ENCODE data around the gene TBC1D17. TPM values are rescaled to one million over a fixed set of nuclear protein-coding genes. Genes with fewer than 3 reads are reported as not detected.

The TBC1D17 gene
- total RNA-seq, 1 donor from 2014 or later: 33.9 TPM

DNA sequence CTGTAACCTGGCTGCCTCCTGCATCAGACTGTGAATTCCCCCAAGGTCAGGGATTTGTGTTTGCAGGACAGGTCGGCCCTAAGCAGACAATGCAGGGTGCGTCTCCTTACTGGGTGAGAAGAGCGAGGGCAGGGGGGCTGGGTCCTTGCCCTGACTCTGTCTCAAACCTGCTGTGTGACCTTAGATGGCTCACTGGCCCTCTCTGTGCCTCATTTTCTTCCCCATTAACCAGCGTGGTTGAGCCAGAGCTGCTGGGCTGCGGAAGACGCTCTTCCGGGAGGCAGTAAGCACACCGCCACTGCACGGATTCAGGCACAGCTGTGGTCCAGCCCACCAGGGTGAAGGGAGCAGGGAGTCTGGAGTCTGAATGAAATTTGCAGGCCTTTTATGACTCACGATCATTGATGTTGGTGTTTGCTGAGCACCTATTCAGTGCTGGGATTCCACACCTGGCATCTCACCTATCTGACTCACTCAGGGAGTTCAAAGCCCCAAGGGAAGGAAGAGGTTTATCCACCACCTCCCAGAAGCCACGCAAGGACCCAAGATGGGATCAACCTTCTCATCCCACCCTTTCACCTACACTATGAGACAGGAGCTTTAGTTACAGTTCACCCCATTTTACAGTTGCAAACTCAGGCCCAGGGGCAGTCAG is 2.9 kb upstream of the TBC1D17 start:
- Mint-ChIP-seq H3K27ac (peak overlapping the region; percentile 35), H3K4me1 (ENCODE audit: unreplicated experiment) (peaks cover 4% of the 10 kb centered on the region), H3K27me3 (no peaks in the 10 kb centered on the region), H3K9me3 (no peaks in the 10 kb centered on the region), H3K4me3 (peak overlapping the region; percentile 45), H3K36me3 (peaks cover 7% of the 10 kb centered on the region)
- TF ChIP-seq, protein P1, sequence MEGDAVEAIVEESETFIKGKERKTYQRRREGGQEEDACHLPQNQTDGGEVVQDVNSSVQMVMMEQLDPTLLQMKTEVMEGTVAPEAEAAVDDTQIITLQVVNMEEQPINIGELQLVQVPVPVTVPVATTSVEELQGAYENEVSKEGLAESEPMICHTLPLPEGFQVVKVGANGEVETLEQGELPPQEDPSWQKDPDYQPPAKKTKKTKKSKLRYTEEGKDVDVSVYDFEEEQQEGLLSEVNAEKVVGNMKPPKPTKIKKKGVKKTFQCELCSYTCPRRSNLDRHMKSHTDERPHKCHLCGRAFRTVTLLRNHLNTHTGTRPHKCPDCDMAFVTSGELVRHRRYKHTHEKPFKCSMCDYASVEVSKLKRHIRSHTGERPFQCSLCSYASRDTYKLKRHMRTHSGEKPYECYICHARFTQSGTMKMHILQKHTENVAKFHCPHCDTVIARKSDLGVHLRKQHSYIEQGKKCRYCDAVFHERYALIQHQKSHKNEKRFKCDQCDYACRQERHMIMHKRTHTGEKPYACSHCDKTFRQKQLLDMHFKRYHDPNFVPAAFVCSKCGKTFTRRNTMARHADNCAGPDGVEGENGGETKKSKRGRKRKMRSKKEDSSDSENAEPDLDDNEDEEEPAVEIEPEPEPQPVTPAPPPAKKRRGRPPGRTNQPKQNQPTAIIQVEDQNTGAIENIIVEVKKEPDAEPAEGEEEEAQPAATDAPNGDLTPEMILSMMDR (conservative IDR thresholded peaks at IDR 0.05): no peak
- DNase-seq (ENCODE audit: extremely low spot score, unreplicated experiment): no peak

- Mint-ChIP-seq H3K9me3 (no peaks in the 10 kb centered on the region), H3K27ac (peak overlapping the region; percentile 35), H3K4me1 (ENCODE audit: unreplicated experiment) (peaks cover 4% of the 10 kb centered on the region), H3K27me3 (no peaks in the 10 kb centered on the region), H3K4me3 (no peak overlapping the region), H3K36me3 (peaks cover 7% of the 10 kb centered on the region)
- TF ChIP-seq, protein P1 (conservative IDR thresholded peaks at IDR 0.05): no peak
- DNase-seq (ENCODE audit: extremely low spot score, unreplicated experiment): no peak
Measured at GRCh38 chr19:49875177-49875576, 2.3 kb upstream of the TBC1D17 start.

DNA sequence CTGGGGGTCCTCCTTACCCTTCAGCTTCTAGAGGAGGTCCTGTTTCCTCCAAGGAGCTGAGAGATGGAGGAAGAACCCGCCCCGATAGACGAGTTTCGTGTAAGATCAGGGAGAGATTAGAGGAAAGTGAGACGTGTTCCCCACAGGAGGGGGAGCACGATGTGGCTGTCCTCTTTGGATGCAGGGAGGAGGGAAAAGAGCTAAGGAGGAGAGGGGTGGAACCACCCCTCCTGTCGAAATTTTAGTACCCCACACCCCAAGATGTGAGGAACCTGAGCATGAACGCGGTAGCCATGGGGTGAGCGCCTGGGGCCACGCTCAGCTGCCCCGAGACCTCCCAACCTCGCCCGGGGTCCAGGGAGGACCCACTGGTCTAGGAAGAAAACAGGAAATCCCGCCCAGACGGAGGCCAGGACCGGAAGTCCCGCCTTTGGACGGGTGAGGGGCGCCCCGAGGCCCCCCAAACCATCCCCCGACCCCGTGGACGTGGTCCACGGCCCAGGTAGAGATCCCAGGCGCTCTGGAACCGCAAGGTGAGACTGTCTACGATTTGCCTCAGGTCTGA is 1.6 kb upstream of the TBC1D17 start:
- peaks cover 4% of the 10 kb centered on the region for H3K4me1 Mint-ChIP-seq (ENCODE audit: unreplicated experiment)
- no peaks in the 10 kb centered on the region for H3K27me3 Mint-ChIP-seq
- peaks cover 7% of the 10 kb centered on the region for H3K36me3 Mint-ChIP-seq
- no peak overlapping the region for H3K4me3 Mint-ChIP-seq
- no peak overlapping the region for H3K27ac Mint-ChIP-seq
- no peaks in the 10 kb centered on the region for H3K9me3 Mint-ChIP-seq
- no peak for DNase-seq (ENCODE audit: extremely low spot score, unreplicated experiment)
- TF ChIP-seq, protein P1 (conservative IDR thresholded peaks at IDR 0.05): no peak

GRCh38 chr19:49876422-49877019 is 981 bp upstream of the TBC1D17 start:
- TF ChIP-seq, protein P1 (conservative IDR thresholded peaks at IDR 0.05): no peak
- Mint-ChIP-seq H3K9me3 (no peaks in the 10 kb centered on the region), H3K27me3 (no peaks in the 10 kb centered on the region)

GRCh38 chr19:49877879-49878743 is 609 bp downstream of the TBC1D17 start:
- H3K27ac Mint-ChIP-seq: no peak overlapping the region
- peaks cover 13% of the 10 kb centered on the region for H3K36me3 Mint-ChIP-seq
- no peaks in the 10 kb centered on the region for H3K27me3 Mint-ChIP-seq
- DNase-seq (ENCODE audit: extremely low spot score, unreplicated experiment): peak; percentile 98
- TF ChIP-seq, protein P1 (conservative IDR thresholded peaks at IDR 0.05): no peak
- no peaks in the 10 kb centered on the region for H3K9me3 Mint-ChIP-seq
- peaks cover 4% of the 10 kb centered on the region for H3K4me1 Mint-ChIP-seq (ENCODE audit: unreplicated experiment)
- no peak overlapping the region for H3K4me3 Mint-ChIP-seq

More at GRCh38 chr19:49876422-49877019, 981 bp upstream of the TBC1D17 start:
- Mint-ChIP-seq H3K36me3 (peaks cover 10% of the 10 kb centered on the region), H3K27ac (no peak overlapping the region), H3K4me1 (ENCODE audit: unreplicated experiment) (peaks cover 4% of the 10 kb centered on the region), H3K4me3 (no peak overlapping the region)
- peak; percentile 97 for DNase-seq (ENCODE audit: extremely low spot score, unreplicated experiment)

All from type B pancreatic cell (in vitro differentiated cells).